ENCODE data around the gene CIROP. TPM values are rescaled to one million over a fixed set of nuclear protein-coding genes. Genes with fewer than 3 reads are reported as not detected.
A peak's percentile ranks its signal among the peaks of the same experiment; 100 is the strongest.

The CIROP gene
- total and polyA plus RNA-seq, 2 donors (not counting 1 experiment from before 2014, with no cell fraction given), result not detected

DNA sequence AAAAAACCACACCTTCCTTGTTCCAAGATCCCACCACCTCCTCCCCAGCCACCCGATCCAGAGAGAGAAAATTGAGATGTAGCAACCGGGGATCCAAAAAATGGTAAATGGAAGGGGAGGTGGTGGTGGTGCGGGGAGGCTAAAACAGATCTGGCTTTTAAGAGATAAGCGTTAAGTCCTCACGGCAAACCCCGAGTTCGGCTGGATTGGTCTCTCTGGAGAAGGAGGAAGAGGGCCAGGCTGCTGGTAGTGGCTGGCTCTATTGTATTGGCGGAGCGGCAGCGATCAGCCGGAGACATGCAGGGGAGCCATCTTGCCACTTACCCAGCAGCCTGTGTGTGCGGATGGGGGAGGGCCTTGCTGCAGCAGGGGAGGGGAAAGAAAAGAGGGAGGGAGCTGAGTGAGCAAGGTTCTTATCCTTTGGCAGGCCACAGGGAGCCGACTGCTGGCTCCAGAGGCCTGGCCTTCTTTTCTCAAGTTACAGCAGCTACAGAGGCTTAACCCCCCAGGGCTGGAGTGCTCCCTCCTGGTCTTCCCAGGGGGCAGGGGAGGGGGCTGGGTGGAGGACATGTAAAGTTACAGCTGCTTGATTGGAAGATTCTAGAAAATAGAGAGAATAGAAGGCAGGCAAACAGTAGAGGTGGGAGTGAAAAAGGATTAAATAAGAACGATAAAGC lies 33.4 kb downstream of the CIROP start:
- peak; percentile 76 for DNase-seq
- TF ChIP-seq EZH2 (IDR thresholded peaks at IDR 0.05; ENCODE audit: borderline replicate concordance, insufficient read depth, low read depth, low read length, poor library complexity, severe bottlenecking), result no peak
- TF ChIP-seq, protein P1, sequence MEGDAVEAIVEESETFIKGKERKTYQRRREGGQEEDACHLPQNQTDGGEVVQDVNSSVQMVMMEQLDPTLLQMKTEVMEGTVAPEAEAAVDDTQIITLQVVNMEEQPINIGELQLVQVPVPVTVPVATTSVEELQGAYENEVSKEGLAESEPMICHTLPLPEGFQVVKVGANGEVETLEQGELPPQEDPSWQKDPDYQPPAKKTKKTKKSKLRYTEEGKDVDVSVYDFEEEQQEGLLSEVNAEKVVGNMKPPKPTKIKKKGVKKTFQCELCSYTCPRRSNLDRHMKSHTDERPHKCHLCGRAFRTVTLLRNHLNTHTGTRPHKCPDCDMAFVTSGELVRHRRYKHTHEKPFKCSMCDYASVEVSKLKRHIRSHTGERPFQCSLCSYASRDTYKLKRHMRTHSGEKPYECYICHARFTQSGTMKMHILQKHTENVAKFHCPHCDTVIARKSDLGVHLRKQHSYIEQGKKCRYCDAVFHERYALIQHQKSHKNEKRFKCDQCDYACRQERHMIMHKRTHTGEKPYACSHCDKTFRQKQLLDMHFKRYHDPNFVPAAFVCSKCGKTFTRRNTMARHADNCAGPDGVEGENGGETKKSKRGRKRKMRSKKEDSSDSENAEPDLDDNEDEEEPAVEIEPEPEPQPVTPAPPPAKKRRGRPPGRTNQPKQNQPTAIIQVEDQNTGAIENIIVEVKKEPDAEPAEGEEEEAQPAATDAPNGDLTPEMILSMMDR (IDR thresholded peaks at IDR 0.05), result no peak
- Histone ChIP-seq H3K9me3 (ENCODE audit: control extremely low read depth in 1 of 3, control insufficient read depth in 2 of 3, insufficient read depth in 1 of 3, low read length in 2 of 3) (no peaks in the 10 kb centered on the region), H3K27me3 (replicated peaks in 1 of 4; ENCODE audit: control extremely low read depth in 1 of 4, control insufficient read depth in 3 of 4, insufficient read depth in 4 of 4, low read length in 3 of 4) (no peaks in the 10 kb centered on the region), H3K4me1 (ENCODE audit: control insufficient read depth in 2 of 2, insufficient read depth in 2 of 2, low read length in 2 of 2) (peaks cover 21 to 41% of the 10 kb centered on the region in 2 donors), H3K4me2 (replicated peaks; ENCODE audit: low read depth, low read length, poor library complexity, severe bottlenecking) (peak overlapping the region; percentile 75), H3K9ac (ENCODE audit: low read length) (peak overlapping the region; percentile 65), H3K27ac (ENCODE audit: low read length in 2 of 2) (peak overlapping the region; percentile 51 to 76), H2AFZ (ENCODE audit: insufficient read depth, low read depth, low read length, poor library complexity, severe bottlenecking) (peak overlapping the region; percentile 63), H3K79me2 (ENCODE audit: control insufficient read depth, insufficient read depth, low read length) (peaks cover 36% of the 10 kb centered on the region), H3K36me3 (replicated peaks in 1 of 2; ENCODE audit: control extremely low read depth in 1 of 2, control insufficient read depth in 1 of 2, extremely low read depth in 1 of 2, insufficient read depth in 2 of 2, low read length in 1 of 2) (peaks cover 7 to 62% of the 10 kb centered on the region in 2 experiments), H4K20me1 (ENCODE audit: control insufficient read depth, insufficient read depth, low read length, poor library complexity, severe bottlenecking) (peaks cover 43% of the 10 kb centered on the region), H3K4me3 (ENCODE audit: control extremely low read depth in 1 of 5, extremely low read depth in 1 of 5, insufficient read depth in 1 of 5, low read depth in 2 of 5, low read length in 4 of 5) (peak overlapping the region; percentile 53 to 73 (median 65))
- Mint-ChIP-seq H3K4me3 (peak overlapping the region; percentile 98), H3K9me3 (ENCODE audit: insufficient read depth) (no peaks in the 10 kb centered on the region), H3K27me3 (no peaks in the 10 kb centered on the region), H3K4me1 (peaks cover 40% of the 10 kb centered on the region), H3K27ac (peak overlapping the region; percentile 92)
- 0% methylated on average over 12 of the region's 14 CpGs for WGBS (ENCODE audit: insufficient coverage)
- ChIA-PET POLR2A (interaction anchor here (0.6 to 0.9 kb wide), 3 partner anchors 14 to 836 kb away, joined by 3 to 5 read pairs (median 4); partner anchors contain the start of gene CDH24), CTCF (interaction anchor here (0.6 to 4.6 kb wide), 16 partner anchors 9 to 567 kb away, joined by 3 to 34 read pairs (median 6); partner anchors contain the start of genes ACIN1, AJUBA, C14orf119 and CDH24)
- peak; percentile 81 for ATAC-seq (ENCODE audit: low read depth)
- intact Hi-C loops (cut with micrococcal nuclease), result no loop called here
